ENCODE results near the gene AFAP1. TPM values are rescaled to one million over a fixed set of nuclear protein-coding genes. Genes with fewer than 3 reads are reported as not detected.

The AFAP1 gene
- total and polyA plus RNA-seq, 2 experiments from 2014 or later = 10.5 to 31.9 TPM

DNA sequence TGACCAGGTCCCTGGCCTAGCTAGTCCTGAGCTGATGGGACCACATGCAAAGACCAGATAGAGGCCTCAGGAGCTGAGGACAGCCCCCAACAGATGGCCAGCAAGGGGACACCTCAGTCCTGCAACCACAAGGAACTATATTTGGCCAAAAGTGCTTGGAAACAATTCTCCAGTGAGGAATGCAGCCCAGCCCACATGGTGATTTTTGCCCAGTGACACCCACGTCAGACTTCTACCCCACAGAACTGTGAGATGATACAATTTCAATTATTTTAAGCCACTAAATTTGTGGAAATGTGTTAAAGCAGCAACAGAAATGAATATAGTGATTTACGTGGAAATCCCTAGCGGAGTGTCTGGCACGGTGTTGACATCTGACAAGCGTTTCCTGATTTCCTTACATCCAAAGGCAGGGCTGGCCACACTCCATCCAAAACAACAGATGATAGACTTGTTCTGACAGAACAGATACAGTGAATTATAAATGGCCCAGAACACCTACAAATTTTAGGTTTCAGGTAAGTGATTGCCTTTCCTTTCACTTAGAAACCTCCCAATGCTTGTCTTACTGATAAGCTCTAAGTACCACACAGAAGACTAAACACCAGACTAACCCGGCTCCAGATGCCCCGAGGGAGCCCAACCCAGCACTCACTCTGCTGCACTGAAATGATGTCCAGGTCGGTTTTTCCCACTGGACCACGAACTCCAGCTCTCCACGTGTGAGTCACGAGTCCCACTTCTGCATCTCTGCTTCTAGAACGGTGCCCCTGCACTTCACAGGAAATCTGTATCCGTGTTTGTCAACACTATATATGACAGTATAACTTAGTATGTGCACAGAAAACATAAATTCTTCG lies 5.8 kb downstream of the AFAP1 start:
- Histone ChIP-seq H3K27me3 (no peaks in the 10 kb centered on the region), H3K36me3 (no peaks in the 10 kb centered on the region), H3K4me3 (no peak overlapping the region), H3K27ac (peak overlapping the region; percentile 27), H3K4me1 (ENCODE audit: low read depth) (peaks cover 18% of the 10 kb centered on the region), H3K9me3 (ENCODE audit: low read depth) (no peaks in the 10 kb centered on the region)
- peak in 1 of 2 donors; percentile 56 for DNase-seq (ENCODE audit: low read depth in 1 of 2, low spot score in 1 of 2)
- TF ChIP-seq, protein P1, sequence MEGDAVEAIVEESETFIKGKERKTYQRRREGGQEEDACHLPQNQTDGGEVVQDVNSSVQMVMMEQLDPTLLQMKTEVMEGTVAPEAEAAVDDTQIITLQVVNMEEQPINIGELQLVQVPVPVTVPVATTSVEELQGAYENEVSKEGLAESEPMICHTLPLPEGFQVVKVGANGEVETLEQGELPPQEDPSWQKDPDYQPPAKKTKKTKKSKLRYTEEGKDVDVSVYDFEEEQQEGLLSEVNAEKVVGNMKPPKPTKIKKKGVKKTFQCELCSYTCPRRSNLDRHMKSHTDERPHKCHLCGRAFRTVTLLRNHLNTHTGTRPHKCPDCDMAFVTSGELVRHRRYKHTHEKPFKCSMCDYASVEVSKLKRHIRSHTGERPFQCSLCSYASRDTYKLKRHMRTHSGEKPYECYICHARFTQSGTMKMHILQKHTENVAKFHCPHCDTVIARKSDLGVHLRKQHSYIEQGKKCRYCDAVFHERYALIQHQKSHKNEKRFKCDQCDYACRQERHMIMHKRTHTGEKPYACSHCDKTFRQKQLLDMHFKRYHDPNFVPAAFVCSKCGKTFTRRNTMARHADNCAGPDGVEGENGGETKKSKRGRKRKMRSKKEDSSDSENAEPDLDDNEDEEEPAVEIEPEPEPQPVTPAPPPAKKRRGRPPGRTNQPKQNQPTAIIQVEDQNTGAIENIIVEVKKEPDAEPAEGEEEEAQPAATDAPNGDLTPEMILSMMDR (IDR thresholded peaks at IDR 0.05; ENCODE audit: low read depth, low read length) = no peak

DNA sequence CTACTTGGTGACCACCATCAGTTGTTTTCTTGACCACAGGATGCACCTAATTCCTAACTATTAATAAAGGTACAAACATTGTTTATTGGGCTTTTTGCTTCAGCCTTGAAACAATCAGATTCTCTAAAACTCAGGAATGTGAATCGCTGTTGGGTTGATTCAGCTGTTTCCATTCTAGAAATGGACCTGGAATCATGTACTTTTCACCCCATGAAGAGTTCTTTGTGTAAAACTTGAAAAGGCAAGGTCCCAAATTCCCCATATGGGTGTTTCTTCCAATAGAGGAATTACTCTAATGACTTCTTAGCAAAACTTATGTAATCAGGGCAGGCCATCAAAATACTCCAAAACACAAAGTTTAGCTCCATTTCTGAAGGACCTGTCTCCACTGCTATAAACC lies 7.4 kb downstream of the AFAP1 start:
- no peak overlapping the region for H3K27ac ChIP-seq
- peaks cover 14% of the 10 kb centered on the region for H3K4me1 ChIP-seq (ENCODE audit: low read depth)
- H3K4me3 ChIP-seq = no peak overlapping the region
- no peaks in the 10 kb centered on the region for H3K9me3 ChIP-seq (ENCODE audit: low read depth)
- H3K36me3 ChIP-seq = no peaks in the 10 kb centered on the region
- no peaks in the 10 kb centered on the region for H3K27me3 ChIP-seq
- DNase-seq (ENCODE audit: low read depth in 1 of 2, low spot score in 1 of 2) = no peak
- TF ChIP-seq, protein P1 (IDR thresholded peaks at IDR 0.05; ENCODE audit: low read depth, low read length) = no peak

DNA sequence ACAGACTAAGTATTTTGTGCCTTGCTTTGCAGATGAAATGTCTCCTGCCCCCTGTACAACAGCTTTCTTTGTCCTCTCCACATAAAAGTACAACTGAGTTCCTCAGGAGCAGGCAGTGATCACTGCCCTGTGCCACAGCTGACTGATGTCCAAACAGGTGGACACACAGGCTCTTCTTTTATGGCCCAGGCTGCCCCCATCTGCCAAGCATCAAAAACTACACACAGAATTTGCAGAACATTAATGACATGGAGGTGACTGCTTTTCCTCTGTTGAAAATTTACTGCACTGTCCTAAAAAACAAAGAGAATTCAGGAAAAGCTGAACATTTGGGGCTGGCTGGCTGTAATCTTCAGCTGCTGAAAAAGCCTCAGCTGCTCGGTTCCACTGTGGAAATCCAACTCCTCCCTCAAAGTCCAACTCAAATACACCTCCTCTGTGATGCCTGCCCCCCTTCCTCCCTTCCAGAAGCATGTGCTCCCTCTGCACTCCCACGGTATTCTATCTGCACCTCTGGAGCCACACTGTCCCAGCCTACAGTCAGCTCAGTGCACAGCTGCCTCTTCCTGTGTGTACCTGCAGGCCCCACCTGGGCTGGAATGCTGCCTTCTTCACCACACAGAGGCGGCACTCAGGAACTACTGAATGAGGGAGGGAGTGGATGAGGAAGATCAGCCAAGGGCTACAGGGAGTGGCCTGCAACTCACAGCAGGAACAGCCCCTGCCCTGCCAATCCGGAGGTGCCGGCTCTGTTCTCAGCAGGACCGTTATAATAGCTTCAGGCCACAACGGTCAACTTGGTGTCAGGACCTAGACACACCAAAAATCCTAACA lies 10.3 kb downstream of the AFAP1 start:
- Histone ChIP-seq H3K36me3 (no peaks in the 10 kb centered on the region), H3K4me1 (ENCODE audit: low read depth) (peaks cover under 1% of the 10 kb centered on the region), H3K9me3 (ENCODE audit: low read depth) (no peaks in the 10 kb centered on the region), H3K4me3 (no peak overlapping the region), H3K27ac (peak overlapping the region; percentile 64), H3K27me3 (no peaks in the 10 kb centered on the region)
- DNase-seq (ENCODE audit: low read depth in 1 of 2, low spot score in 1 of 2) = peak in 1 of 2 donors; percentile 29
- TF ChIP-seq, protein P1 (IDR thresholded peaks at IDR 0.05; ENCODE audit: low read depth, low read length) = peak; percentile 33

DNA sequence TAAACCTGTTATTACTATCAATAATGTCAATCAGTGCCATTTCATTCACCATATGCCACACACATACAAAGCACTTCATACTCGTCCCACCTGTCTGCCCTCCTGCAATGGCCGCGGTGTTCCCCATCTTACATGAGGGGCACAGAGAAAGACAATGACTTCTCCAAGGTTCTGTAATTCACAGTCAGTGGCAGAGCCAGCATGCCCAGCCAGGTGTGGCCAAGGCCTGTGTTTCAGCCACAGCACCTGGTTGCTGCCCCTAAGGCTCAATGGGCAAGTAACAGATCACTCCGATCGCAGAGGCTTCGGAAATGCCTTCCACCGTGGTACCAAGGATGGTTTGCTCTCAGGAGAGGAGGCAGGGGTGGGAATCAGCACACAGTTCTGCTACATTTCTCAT lies 10.9 kb downstream of the AFAP1 start:
- DNase-seq (ENCODE audit: low read depth in 1 of 2, low spot score in 1 of 2) = no peak
- no peaks in the 10 kb centered on the region for H3K27me3 ChIP-seq
- no peaks in the 10 kb centered on the region for H3K9me3 ChIP-seq (ENCODE audit: low read depth)
- no peaks in the 10 kb centered on the region for H3K36me3 ChIP-seq
- H3K4me3 ChIP-seq = no peak overlapping the region
- TF ChIP-seq, protein P1 (IDR thresholded peaks at IDR 0.05; ENCODE audit: low read depth, low read length) = no peak
- H3K27ac ChIP-seq = no peak overlapping the region
- no peaks in the 10 kb centered on the region for H3K4me1 ChIP-seq (ENCODE audit: low read depth)

DNA sequence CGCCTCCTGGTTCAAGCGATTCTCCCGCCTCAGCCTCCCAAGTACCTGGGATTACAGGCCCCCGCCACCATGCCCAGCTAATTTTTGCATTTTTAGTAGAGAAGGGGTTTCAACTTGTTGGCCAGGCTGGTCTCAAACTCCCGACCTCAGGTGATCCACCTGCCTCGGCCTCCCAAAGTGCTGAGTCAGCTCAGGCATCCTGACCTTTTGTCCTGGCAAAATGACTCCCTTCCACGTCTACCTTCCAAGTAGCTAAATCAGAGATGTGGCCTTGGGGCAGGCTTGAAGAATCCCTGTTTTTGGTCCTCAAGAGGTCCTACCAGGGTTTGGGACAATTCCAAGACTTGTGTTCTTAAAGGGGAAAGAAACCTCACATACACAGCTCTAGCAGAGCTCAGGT lies 12.8 kb downstream of the AFAP1 start:
- Histone ChIP-seq H3K9me3 (ENCODE audit: low read depth) (no peaks in the 10 kb centered on the region), H3K27me3 (no peaks in the 10 kb centered on the region), H3K27ac (no peak overlapping the region), H3K36me3 (no peaks in the 10 kb centered on the region), H3K4me1 (ENCODE audit: low read depth) (no peaks in the 10 kb centered on the region), H3K4me3 (no peak overlapping the region)
- DNase-seq (ENCODE audit: low read depth in 1 of 2, low spot score in 1 of 2) = no peak
- TF ChIP-seq, protein P1 (IDR thresholded peaks at IDR 0.05; ENCODE audit: low read depth, low read length) = no peak

Data from cardiac muscle cell (in vitro differentiated cells and primary cell).